Retinal pigment epithelial cell (primary cell): ENCODE results near the gene EHBP1.

ENCODE experiments used
- DNase-seq: peaks from one replicate; pipeline ENCODE4 v3.0.0-alpha.2; 2010; ENCODE audit warnings: low read depth
- H3K4me3 ChIP-seq: 2 replicates; pipeline ENCODE4 v1.5.1; 2011; ENCODE audit warnings: mild to moderate bottlenecking, low read length, control low read depth, moderate library complexity
- CTCF ChIP-seq: conservative IDR thresholded peaks from 2 replicates; pipeline ENCODE4 v1.5.1; 2011; ENCODE audit warnings: low read depth, low read length, control low read depth, inconsistent platforms

Gene EHBP1

GRCh38 chr2:62844311-62845090 lies 139.0 kb downstream of the EHBP1 start:
- TF ChIP-seq CTCF, result no peak
- DNase-seq, result no peak
- H3K4me3 ChIP-seq, result no peak overlapping the region

GRCh38 chr2:62845256-62845655 lies 139.7 kb downstream of the EHBP1 start:
- no peak for DNase-seq
- TF ChIP-seq CTCF, result no peak
- no peak overlapping the region for H3K4me3 ChIP-seq

GRCh38 chr2:62852254-62852653 lies 146.7 kb downstream of the EHBP1 start:
- no peak overlapping the region for H3K4me3 ChIP-seq
- TF ChIP-seq CTCF, result no peak
- no peak for DNase-seq

- no peak for TF ChIP-seq CTCF
- no peak for DNase-seq
- no peak overlapping the region for H3K4me3 ChIP-seq
Measured at GRCh38 chr2:62854600-62855514, 149.3 kb downstream of the EHBP1 start.

- TF ChIP-seq CTCF, result no peak
- no peak for DNase-seq
- no peak overlapping the region for H3K4me3 ChIP-seq
Measured at GRCh38 chr2:62856228-62857040, 150.9 kb downstream of the EHBP1 start.

GRCh38 chr2:62857139-62857931 lies 151.8 kb downstream of the EHBP1 start:
- DNase-seq, result no peak
- H3K4me3 ChIP-seq, result no peak overlapping the region
- TF ChIP-seq CTCF, result no peak
